ENCODE results near the gene INCA1. TPM values are rescaled to one million over a fixed set of nuclear protein-coding genes. Genes with fewer than 3 reads are reported as not detected.

The INCA1 gene
- total RNA-seq, 1 donor from 2014 or later = 0.86 TPM

GRCh38 chr17:5035315-5035714 is 38.0 kb upstream of the INCA1 start, which contains the start of gene SLC52A1:
Gene SLC52A1 (minus strand): TSS chr17:5035426. CDS start chr17:5034606, 820 bp downstream.
- Mint-ChIP-seq H3K9me3 (peaks cover 4% of the 10 kb centered on the region), H3K27me3 (ENCODE audit: low read depth) (peaks cover 44% of the 10 kb centered on the region), H3K36me3 (ENCODE audit: low read depth) (no peaks in the 10 kb centered on the region), H3K4me3 (no peak within 1 kb of the TSS), H3K4me1 (peaks cover 5% of the 10 kb centered on the region), H3K27ac (ENCODE audit: unreplicated experiment) (no peak within 1 kb of the TSS)
- DNase-seq (ENCODE audit: low read depth, low spot score) = no peak
- TF ChIP-seq CTCF (conservative IDR thresholded peaks at IDR 0.05) = no peak

- peaks cover 47% of the 10 kb centered on the region for H3K27me3 Mint-ChIP-seq (ENCODE audit: low read depth)
- H3K4me3 Mint-ChIP-seq = no peak overlapping the region
- no peak overlapping the region for H3K27ac Mint-ChIP-seq (ENCODE audit: unreplicated experiment)
- no peak for TF ChIP-seq CTCF (conservative IDR thresholded peaks at IDR 0.05)
- no peak for DNase-seq (ENCODE audit: low read depth, low spot score)
- H3K4me1 Mint-ChIP-seq = peaks cover 5% of the 10 kb centered on the region
- peaks cover under 1% of the 10 kb centered on the region for H3K9me3 Mint-ChIP-seq
- no peaks in the 10 kb centered on the region for H3K36me3 Mint-ChIP-seq (ENCODE audit: low read depth)
Measured at GRCh38 chr17:5034651-5035050, 37.3 kb upstream of the INCA1 start.

- Mint-ChIP-seq H3K4me1 (peaks cover 5% of the 10 kb centered on the region), H3K4me3 (no peak overlapping the region), H3K27me3 (ENCODE audit: low read depth) (peaks cover 52% of the 10 kb centered on the region), H3K36me3 (ENCODE audit: low read depth) (no peaks in the 10 kb centered on the region), H3K27ac (ENCODE audit: unreplicated experiment) (no peak overlapping the region), H3K9me3 (no peaks in the 10 kb centered on the region)
- no peak for TF ChIP-seq CTCF (conservative IDR thresholded peaks at IDR 0.05)
- no peak for DNase-seq (ENCODE audit: low read depth, low spot score)
Measured at GRCh38 chr17:5034063-5034462, 36.7 kb upstream of the INCA1 start.

GRCh38 chr17:5033352-5034015 is 36.2 kb upstream of the INCA1 start:
- DNase-seq (ENCODE audit: low read depth, low spot score) = no peak
- no peak overlapping the region for H3K4me3 Mint-ChIP-seq
- H3K27me3 Mint-ChIP-seq (ENCODE audit: low read depth) = peaks cover 52% of the 10 kb centered on the region
- H3K9me3 Mint-ChIP-seq = no peaks in the 10 kb centered on the region
- H3K36me3 Mint-ChIP-seq (ENCODE audit: low read depth) = no peaks in the 10 kb centered on the region
- peaks cover 5% of the 10 kb centered on the region for H3K4me1 Mint-ChIP-seq
- H3K27ac Mint-ChIP-seq (ENCODE audit: unreplicated experiment) = no peak overlapping the region
- no peak for TF ChIP-seq CTCF (conservative IDR thresholded peaks at IDR 0.05)

- Mint-ChIP-seq H3K36me3 (ENCODE audit: low read depth) (no peaks in the 10 kb centered on the region), H3K27me3 (ENCODE audit: low read depth) (peaks cover 52% of the 10 kb centered on the region), H3K4me3 (no peak overlapping the region), H3K4me1 (peaks cover 5% of the 10 kb centered on the region), H3K9me3 (no peaks in the 10 kb centered on the region), H3K27ac (ENCODE audit: unreplicated experiment) (no peak overlapping the region)
- DNase-seq (ENCODE audit: low read depth, low spot score) = no peak
- no peak for TF ChIP-seq CTCF (conservative IDR thresholded peaks at IDR 0.05)
Measured at GRCh38 chr17:5032865-5033264, 35.5 kb upstream of the INCA1 start.

All from neural crest cell (in vitro differentiated cells).